ENCODE results near the gene FOXC1. TPM values are rescaled to one million over a fixed set of nuclear protein-coding genes. Genes with fewer than 3 reads are reported as not detected.

Gene FOXC1
- total and polyA plus RNA-seq, 2 of the 13 experiments (the other 11 are each of a cell fraction or from before 2014, with no cell fraction given): 0.44 to 0.55 TPM

DNA sequence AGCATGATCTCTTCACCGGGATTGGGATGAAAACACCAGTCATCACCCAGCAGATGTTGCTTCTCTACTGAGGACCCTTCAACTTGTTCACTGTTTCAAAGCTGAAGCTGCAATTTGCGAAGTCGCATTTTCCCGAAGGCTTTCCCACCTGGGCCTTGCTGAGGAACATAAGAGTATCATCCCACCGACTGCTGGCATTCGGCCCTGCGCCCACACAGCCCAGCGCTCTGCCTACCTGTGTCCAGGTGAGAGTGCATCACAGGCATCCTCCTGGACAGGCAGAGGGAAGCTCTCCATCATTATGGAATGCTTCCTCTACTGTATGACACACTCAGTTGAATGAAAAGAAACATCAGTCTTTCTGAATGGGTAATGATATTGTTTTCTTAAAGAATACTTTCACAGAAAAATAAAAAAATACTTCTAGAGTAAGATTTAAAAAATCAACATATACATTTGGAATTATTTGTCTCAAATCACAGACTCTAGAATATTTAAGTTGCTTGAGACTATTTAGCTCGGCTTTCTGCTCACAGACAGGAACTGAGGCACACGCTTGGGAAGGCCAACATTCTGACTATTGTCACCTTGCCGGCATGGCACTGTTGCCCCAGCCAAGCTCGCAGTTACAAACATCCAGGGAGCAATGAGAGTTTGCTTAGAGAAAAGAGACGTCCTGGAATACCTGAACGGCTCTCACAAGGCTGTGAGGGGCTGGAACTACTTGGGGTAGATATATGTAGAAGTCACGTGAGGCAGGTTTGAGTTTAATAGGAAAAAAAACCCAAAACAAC, 48.7 kb downstream of the FOXC1 start:
- no TSS peak for BruUV-seq (replicated peaks)
- Histone ChIP-seq H3K9ac (ENCODE audit: insufficient read depth, low read depth, low read length) (no peak overlapping the region), H3K4me2 (ENCODE audit: low read depth, low read length) (no peak overlapping the region), H3K4me1 (ENCODE audit: insufficient read depth, low read length) (no peaks in the 10 kb centered on the region), H2AFZ (ENCODE audit: low read length) (no peak overlapping the region), H3K79me2 (ENCODE audit: insufficient read depth, low read length) (no peaks in the 10 kb centered on the region), H3K9me3 (ENCODE audit: low read length) (no peaks in the 10 kb centered on the region), H3K27ac (ENCODE audit: extremely low read length, insufficient read depth, low read length) (no peak overlapping the region), H3K27me3 (ENCODE audit: control insufficient read depth in 1 of 2, insufficient read depth in 2 of 2, low read length in 2 of 2) (no peaks in the 10 kb centered on the region), H4K20me1 (ENCODE audit: insufficient read depth, low read length) (no peaks in the 10 kb centered on the region), H3K36me3 (replicated peaks in 1 of 2; ENCODE audit: control insufficient read depth in 1 of 2, insufficient read depth in 2 of 2, low read length in 2 of 2) (peaks cover 12 to 36% of the 10 kb centered on the region in 2 experiments; a peak in 3 of 5 replicates), H3K4me3 (replicated peaks in 1 of 3; ENCODE audit: insufficient read depth in 1 of 3, low read depth in 2 of 3, low read length in 3 of 3) (no peak overlapping the region)
- ChIA-PET POLR2A (no interaction called here), CTCF (ENCODE audit: low intra/inter-chr PET ratio, low total read pairs) (no interaction called here)
- DNase-seq (ENCODE audit: low spot score) (no peak), FAIRE-seq (no peak), ATAC-seq (no peak)
- WGBS (ENCODE audit: low lambda C conversion rate): 94% methylated on average over 15 of the region's 15 CpGs
- in situ Hi-C loops (cut with HindIII; ENCODE audit: extremely low pct_ligation_motif_present, low pct_unique_long_range_greater_than_20kb) (no loop called here), intact Hi-C loops (cut with micrococcal nuclease; ENCODE audit: unreplicated experiment) (no loop called here)
- TF ChIP-seq BCLAF1 (IDR thresholded peaks at IDR 0.05): no peak
- TF ChIP-seq RBM39 (IDR thresholded peaks at IDR 0.05; ENCODE audit: low read depth, low read length, poor library complexity, severe bottlenecking): no peak
- TF ChIP-seq, protein P1, sequence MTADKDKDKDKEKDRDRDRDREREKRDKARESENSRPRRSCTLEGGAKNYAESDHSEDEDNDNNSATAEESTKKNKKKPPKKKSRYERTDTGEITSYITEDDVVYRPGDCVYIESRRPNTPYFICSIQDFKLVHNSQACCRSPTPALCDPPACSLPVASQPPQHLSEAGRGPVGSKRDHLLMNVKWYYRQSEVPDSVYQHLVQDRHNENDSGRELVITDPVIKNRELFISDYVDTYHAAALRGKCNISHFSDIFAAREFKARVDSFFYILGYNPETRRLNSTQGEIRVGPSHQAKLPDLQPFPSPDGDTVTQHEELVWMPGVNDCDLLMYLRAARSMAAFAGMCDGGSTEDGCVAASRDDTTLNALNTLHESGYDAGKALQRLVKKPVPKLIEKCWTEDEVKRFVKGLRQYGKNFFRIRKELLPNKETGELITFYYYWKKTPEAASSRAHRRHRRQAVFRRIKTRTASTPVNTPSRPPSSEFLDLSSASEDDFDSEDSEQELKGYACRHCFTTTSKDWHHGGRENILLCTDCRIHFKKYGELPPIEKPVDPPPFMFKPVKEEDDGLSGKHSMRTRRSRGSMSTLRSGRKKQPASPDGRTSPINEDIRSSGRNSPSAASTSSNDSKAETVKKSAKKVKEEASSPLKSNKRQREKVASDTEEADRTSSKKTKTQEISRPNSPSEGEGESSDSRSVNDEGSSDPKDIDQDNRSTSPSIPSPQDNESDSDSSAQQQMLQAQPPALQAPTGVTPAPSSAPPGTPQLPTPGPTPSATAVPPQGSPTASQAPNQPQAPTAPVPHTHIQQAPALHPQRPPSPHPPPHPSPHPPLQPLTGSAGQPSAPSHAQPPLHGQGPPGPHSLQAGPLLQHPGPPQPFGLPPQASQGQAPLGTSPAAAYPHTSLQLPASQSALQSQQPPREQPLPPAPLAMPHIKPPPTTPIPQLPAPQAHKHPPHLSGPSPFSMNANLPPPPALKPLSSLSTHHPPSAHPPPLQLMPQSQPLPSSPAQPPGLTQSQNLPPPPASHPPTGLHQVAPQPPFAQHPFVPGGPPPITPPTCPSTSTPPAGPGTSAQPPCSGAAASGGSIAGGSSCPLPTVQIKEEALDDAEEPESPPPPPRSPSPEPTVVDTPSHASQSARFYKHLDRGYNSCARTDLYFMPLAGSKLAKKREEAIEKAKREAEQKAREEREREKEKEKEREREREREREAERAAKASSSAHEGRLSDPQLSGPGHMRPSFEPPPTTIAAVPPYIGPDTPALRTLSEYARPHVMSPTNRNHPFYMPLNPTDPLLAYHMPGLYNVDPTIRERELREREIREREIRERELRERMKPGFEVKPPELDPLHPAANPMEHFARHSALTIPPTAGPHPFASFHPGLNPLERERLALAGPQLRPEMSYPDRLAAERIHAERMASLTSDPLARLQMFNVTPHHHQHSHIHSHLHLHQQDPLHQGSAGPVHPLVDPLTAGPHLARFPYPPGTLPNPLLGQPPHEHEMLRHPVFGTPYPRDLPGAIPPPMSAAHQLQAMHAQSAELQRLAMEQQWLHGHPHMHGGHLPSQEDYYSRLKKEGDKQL (CRISPR knock-in tag; IDR thresholded peaks at IDR 0.05; ENCODE audit: low read depth): no peak
- TF ChIP-seq ZNF383 (CRISPR knock-in tag; IDR thresholded peaks at IDR 0.05; ENCODE audit: borderline replicate concordance): no peak
- TF ChIP-seq KDM4B (CRISPR knock-in tag; IDR thresholded peaks at IDR 0.05): no peak
- no peak for TF ChIP-seq RFXAP (CRISPR knock-in tag; IDR thresholded peaks at IDR 0.05; ENCODE audit: borderline replicate concordance)
- TF ChIP-seq STAG1 (CRISPR knock-in tag; IDR thresholded peaks at IDR 0.05): no peak

Data from HepG2 (cell line).